HL-60 (cell line): ENCODE results near the gene KCTD4.

ENCODE experiments used
- DNase-seq, 2 experiments: peaks; one replicate each; pipeline ENCODE4 v3.0.0-alpha.2; 2010 to 2020; ENCODE audit warnings: low read depth in 1 of 2, low spot score in 1 of 2
- H3K27ac ChIP-seq: fragments of 250-450 bp; sonication (Bioruptor Pico); replicated peaks from 2 replicates; pipeline ENCODE4 v1.5.1; 2020; ENCODE audit warnings: mild to moderate bottlenecking, moderate library complexity
- H3K27me3 ChIP-seq: fragments of 250-450 bp; sonication (Bioruptor Pico); 2 replicates; pipeline ENCODE4 v1.5.1; 2021; ENCODE audit warnings: mild to moderate bottlenecking, moderate library complexity; ENCODE audit not compliant: insufficient read depth, poor library complexity, severe bottlenecking
- H3K4me3 ChIP-seq: replicated peaks from 2 replicates; pipeline ENCODE4 v1.5.1; 2011; ENCODE audit warnings: mild to moderate bottlenecking, control low read depth, low read length; ENCODE audit not compliant: insufficient read depth
- GABPA ChIP-seq: IDR thresholded peaks from 2 replicates; pipeline ENCODE4 v1.6.1; 2012; ENCODE audit warnings: low read depth
- POLR2AphosphoS5 ChIP-seq: IDR thresholded peaks from 2 replicates; pipeline ENCODE4 v1.6.1; 2012; ENCODE audit warnings: low read depth
- SPI1 ChIP-seq: IDR thresholded peaks from 2 replicates; pipeline ENCODE4 v1.6.1; 2012; ENCODE audit warnings: low read depth, mild to moderate bottlenecking, borderline replicate concordance
- TF ChIP-seq, protein P1 (sequence below): IDR thresholded peaks from one replicate; pipeline ENCODE4 v1.5.1; 2011; ENCODE audit warnings: low read length, control low read depth, inconsistent platforms; ENCODE audit not compliant: insufficient read depth
- TF ChIP-seq, protein P2 (sequence below): IDR thresholded peaks from 2 replicates; pipeline ENCODE4 v1.6.1; 2012; ENCODE audit warnings: low read depth; ENCODE audit not compliant: insufficient replicate concordance

Gene KCTD4

DNA sequence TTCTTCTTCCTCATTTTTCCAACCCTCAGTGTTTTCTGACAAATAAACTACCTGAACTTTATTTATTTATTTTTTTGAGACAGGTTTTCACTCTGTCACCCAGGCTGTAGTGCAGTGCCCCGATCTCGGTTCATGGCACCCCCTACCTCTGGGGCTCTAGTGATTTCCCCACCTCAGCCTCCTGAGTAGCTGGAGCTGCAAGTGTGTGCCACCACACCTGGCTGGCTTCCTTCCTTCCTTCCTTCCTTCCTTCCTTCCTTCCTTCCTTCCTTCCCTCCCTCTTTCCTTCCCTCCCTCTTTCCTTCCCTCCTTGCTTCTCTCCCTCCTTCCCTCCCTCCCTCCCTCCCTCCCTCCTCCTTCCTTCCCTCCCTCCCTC is 32.3 kb downstream of the KCTD4 start:
- TF ChIP-seq GABPA (no peak), POLR2AphosphoS5 (no peak), SPI1 (no peak)
- TF ChIP-seq, protein P1, sequence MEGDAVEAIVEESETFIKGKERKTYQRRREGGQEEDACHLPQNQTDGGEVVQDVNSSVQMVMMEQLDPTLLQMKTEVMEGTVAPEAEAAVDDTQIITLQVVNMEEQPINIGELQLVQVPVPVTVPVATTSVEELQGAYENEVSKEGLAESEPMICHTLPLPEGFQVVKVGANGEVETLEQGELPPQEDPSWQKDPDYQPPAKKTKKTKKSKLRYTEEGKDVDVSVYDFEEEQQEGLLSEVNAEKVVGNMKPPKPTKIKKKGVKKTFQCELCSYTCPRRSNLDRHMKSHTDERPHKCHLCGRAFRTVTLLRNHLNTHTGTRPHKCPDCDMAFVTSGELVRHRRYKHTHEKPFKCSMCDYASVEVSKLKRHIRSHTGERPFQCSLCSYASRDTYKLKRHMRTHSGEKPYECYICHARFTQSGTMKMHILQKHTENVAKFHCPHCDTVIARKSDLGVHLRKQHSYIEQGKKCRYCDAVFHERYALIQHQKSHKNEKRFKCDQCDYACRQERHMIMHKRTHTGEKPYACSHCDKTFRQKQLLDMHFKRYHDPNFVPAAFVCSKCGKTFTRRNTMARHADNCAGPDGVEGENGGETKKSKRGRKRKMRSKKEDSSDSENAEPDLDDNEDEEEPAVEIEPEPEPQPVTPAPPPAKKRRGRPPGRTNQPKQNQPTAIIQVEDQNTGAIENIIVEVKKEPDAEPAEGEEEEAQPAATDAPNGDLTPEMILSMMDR = no peak
- TF ChIP-seq, protein P2, sequence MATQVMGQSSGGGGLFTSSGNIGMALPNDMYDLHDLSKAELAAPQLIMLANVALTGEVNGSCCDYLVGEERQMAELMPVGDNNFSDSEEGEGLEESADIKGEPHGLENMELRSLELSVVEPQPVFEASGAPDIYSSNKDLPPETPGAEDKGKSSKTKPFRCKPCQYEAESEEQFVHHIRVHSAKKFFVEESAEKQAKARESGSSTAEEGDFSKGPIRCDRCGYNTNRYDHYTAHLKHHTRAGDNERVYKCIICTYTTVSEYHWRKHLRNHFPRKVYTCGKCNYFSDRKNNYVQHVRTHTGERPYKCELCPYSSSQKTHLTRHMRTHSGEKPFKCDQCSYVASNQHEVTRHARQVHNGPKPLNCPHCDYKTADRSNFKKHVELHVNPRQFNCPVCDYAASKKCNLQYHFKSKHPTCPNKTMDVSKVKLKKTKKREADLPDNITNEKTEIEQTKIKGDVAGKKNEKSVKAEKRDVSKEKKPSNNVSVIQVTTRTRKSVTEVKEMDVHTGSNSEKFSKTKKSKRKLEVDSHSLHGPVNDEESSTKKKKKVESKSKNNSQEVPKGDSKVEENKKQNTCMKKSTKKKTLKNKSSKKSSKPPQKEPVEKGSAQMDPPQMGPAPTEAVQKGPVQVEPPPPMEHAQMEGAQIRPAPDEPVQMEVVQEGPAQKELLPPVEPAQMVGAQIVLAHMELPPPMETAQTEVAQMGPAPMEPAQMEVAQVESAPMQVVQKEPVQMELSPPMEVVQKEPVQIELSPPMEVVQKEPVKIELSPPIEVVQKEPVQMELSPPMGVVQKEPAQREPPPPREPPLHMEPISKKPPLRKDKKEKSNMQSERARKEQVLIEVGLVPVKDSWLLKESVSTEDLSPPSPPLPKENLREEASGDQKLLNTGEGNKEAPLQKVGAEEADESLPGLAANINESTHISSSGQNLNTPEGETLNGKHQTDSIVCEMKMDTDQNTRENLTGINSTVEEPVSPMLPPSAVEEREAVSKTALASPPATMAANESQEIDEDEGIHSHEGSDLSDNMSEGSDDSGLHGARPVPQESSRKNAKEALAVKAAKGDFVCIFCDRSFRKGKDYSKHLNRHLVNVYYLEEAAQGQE = no peak
- Histone ChIP-seq H3K27ac (no peak overlapping the region), H3K27me3 (no peaks in the 10 kb centered on the region), H3K4me3 (no peak overlapping the region)
- no peak for DNase-seq

DNA sequence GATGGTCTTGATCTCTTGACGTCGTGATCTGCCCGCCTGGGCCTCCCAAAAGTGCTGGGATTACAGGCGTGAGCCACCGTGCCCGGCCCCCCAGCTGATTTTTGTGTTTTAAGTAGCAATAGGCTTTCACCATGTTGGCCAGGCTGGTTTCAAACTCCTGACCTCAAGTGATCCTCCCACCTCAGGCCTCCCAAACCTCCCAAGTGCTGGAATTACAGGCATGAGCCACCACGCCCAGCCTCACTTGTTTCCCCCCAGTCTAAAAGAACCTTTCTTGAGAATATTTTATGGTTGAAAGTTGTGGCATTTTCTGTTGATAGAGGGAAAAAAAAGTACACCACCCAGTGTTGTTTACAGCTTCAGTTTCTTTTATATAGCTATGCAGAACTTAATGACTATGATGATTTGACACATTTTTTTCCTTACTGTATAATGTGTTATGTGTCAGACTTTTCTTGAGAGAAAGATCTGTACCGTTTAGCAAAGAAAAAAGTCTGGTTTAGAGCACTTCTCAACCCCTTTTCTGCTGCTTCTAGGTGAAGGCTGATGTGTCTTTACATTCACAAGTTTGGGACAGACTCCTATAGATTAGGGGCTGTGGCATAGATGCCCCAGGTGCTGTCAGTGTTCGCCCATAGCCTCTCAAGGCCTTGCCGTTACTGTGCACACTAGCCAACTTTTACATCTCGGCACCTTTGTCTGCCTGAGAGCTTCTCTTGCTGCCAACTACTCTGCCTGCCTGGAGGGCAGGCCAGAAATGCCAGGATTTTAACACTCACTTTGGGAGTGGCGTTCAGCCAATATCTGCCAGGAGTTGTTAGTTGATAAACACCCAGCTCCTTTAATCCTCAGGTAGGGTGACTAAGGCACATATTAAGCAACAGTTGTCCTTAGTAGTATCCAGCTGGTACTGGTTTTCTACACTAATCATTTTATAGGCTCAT is 33.0 kb downstream of the KCTD4 start:
- no peak for DNase-seq
- TF ChIP-seq GABPA (no peak), POLR2AphosphoS5 (no peak), SPI1 (no peak)
- TF ChIP-seq, protein P2 = no peak
- TF ChIP-seq, protein P1 = no peak
- H3K27me3 ChIP-seq = no peaks in the 10 kb centered on the region
- no peak overlapping the region for H3K27ac ChIP-seq
- H3K4me3 ChIP-seq = no peak overlapping the region

DNA sequence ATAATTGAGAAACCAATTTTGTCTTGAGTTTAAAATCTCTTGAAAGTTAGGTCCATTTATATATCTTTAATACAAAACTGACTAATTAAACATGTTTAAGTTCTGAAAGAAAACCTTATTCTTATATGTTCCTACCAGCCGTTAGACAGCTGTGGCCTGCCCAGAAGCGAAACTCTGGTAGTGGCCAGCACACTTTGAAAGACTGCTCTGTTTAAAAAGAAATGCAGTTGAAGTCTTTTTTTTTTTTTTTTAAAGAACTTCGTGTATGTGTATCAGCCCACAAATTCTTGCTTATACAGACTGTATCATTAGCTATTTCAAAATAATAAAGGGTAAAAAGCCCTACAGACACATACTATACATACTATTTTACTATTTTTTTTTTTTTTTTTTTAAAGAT is 34.0 kb downstream of the KCTD4 start:
- Histone ChIP-seq H3K27me3 (no peaks in the 10 kb centered on the region), H3K4me3 (no peak overlapping the region), H3K27ac (no peak overlapping the region)
- no peak for TF ChIP-seq SPI1
- TF ChIP-seq POLR2AphosphoS5 = no peak
- TF ChIP-seq, protein P1 = no peak
- no peak for TF ChIP-seq GABPA
- TF ChIP-seq, protein P2 = no peak
- no peak for DNase-seq
